ENCODE data around the gene BPIFB2.
"Not testable (repeated sequence)": the region's sequence is repeated elsewhere in the genome, so short reads cannot be mapped to it uniquely, and the experiment has no call there.

The BPIFB2 gene

GRCh38 chr20:33042983-33043730 is 35.7 kb downstream of the BPIFB2 start:
- TF ChIP-seq CTCF (IDR thresholded peaks at IDR 0.05) = no peak
- H3K27ac ChIP-seq = no peak overlapping the region
- no peak for DNase-seq (ENCODE audit: low spot score)
- no peak overlapping the region for H3K4me3 ChIP-seq

- H3K27ac ChIP-seq = no peak overlapping the region
- DNase-seq (ENCODE audit: low spot score) = no peak
- no peak for TF ChIP-seq CTCF (IDR thresholded peaks at IDR 0.05)
- H3K4me3 ChIP-seq = no peak overlapping the region
Measured at GRCh38 chr20:33043731-33044181, 36.3 kb downstream of the BPIFB2 start.

- not testable (repeated sequence) for DNase-seq (ENCODE audit: low spot score); H3K27ac ChIP-seq; H3K4me3 ChIP-seq
Measured at GRCh38 chr20:33045129-33045721, 37.7 kb downstream of the BPIFB2 start.

- no peak for DNase-seq (ENCODE audit: low spot score)
- Histone ChIP-seq H3K4me3 (no peak overlapping the region), H3K27ac (no peak overlapping the region)
- no peak for TF ChIP-seq CTCF (IDR thresholded peaks at IDR 0.05)
Measured at GRCh38 chr20:33046412-33046811, 38.9 kb downstream of the BPIFB2 start.

- Histone ChIP-seq H3K4me3 (no peak overlapping the region), H3K27ac (no peak overlapping the region)
- no peak for TF ChIP-seq CTCF (IDR thresholded peaks at IDR 0.05)
- DNase-seq (ENCODE audit: low spot score) = no peak
Measured at GRCh38 chr20:33051333-33051732, 43.8 kb downstream of the BPIFB2 start.

GRCh38 chr20:33053291-33054106 is 46.0 kb downstream of the BPIFB2 start, which contains the start of gene BPIFB3:
Gene BPIFB3 (plus strand): TSS chr20:33053903. CDS start chr20:33055436, 1,533 bp downstream.
- TF ChIP-seq CTCF (IDR thresholded peaks at IDR 0.05) = no peak
- H3K4me3 ChIP-seq = no peak within 1 kb of the TSS
- no peak for DNase-seq (ENCODE audit: low spot score)

GRCh38 chr20:33054381-33054780 is 46.9 kb downstream of the BPIFB2 start:
- H3K27ac ChIP-seq = no peak overlapping the region
- no peak for DNase-seq (ENCODE audit: low spot score)
- TF ChIP-seq CTCF (IDR thresholded peaks at IDR 0.05) = no peak
- H3K4me3 ChIP-seq = no peak overlapping the region

More at GRCh38 chr20:33053291-33054106, 46.0 kb downstream of the BPIFB2 start, which contains the start of gene BPIFB3:
- no peak within 1 kb of the TSS for H3K27ac ChIP-seq

All from coronary artery (tissue), 2 donors.